OCI-LY1 (cell line): ENCODE data around the gene MTX1.

Source experiments
- H2AFZ ChIP-seq: fragments of 200-600 bp; sonication (generic), shearing (Covaris generic); 2 replicates; pipeline ENCODE4 v1.6.0; 2014; ENCODE audit warnings: antibody characterized with exemption, mild to moderate bottlenecking, low read length
- H3F3A ChIP-seq: fragments of 200-600 bp; sonication (generic), shearing (Covaris generic); 2 replicates; pipeline ENCODE4 v1.6.0; 2014; ENCODE audit warnings: mild to moderate bottlenecking, antibody characterized with exemption, low read length, moderate library complexity; ENCODE audit not compliant: insufficient read depth
- H3K27ac ChIP-seq: fragments of 200-600 bp; sonication (generic); 2 replicates; pipeline ENCODE4 v1.5.1; 2014; ENCODE audit warnings: low read length, mixed run types, mild to moderate bottlenecking, low read depth; ENCODE audit not compliant: poor library complexity, severe bottlenecking
- H3K27me3 ChIP-seq: fragments of 200-600 bp; sonication (generic); 2 replicates; pipeline ENCODE4 v1.6.0; 2014; ENCODE audit warnings: antibody characterized with exemption, mild to moderate bottlenecking, low read length, moderate library complexity; ENCODE audit not compliant: insufficient read depth
- H3K36me3 ChIP-seq: fragments of 200-600 bp; sonication (generic); 2 replicates; pipeline ENCODE4 v1.6.1; 2014; ENCODE audit warnings: mild to moderate bottlenecking, antibody characterized with exemption, low read length, moderate library complexity, mixed read lengths; ENCODE audit not compliant: insufficient read depth
- H3K4me1 ChIP-seq: fragments of 200-600 bp; sonication (generic); 2 replicates; pipeline ENCODE4 v1.5.1; 2014; ENCODE audit warnings: mild to moderate bottlenecking, low read length, moderate library complexity; ENCODE audit not compliant: insufficient read depth, severe bottlenecking
- H3K4me2 ChIP-seq: fragments of 200-600 bp; sonication (generic), shearing (Covaris generic); 2 replicates; pipeline ENCODE4 v1.6.1; 2014; ENCODE audit warnings: low read length
- H3K4me3 ChIP-seq: fragments of 200-600 bp; sonication (generic); 2 replicates; pipeline ENCODE4 v1.5.1; 2014; ENCODE audit warnings: low read length, low read depth, mild to moderate bottlenecking, mixed read lengths; ENCODE audit not compliant: poor library complexity, severe bottlenecking
- H3K79me2 ChIP-seq: fragments of 200-600 bp; shearing (Covaris generic); 2 replicates; pipeline ENCODE4 v1.6.1; 2016; ENCODE audit warnings: mixed run types, low read length, mixed read lengths; ENCODE audit not compliant: insufficient read depth
- H3K9ac ChIP-seq: fragments of 200-600 bp; sonication (generic), shearing (Covaris generic); 2 replicates; pipeline ENCODE4 v1.6.1; 2014; ENCODE audit warnings: mild to moderate bottlenecking, low read length, mixed read lengths
- H3K9me2 ChIP-seq: fragments of 200-600 bp; sonication (generic), shearing (Covaris generic); 2 replicates; pipeline ENCODE4 v1.6.1; 2014; ENCODE audit warnings: low read depth, mild to moderate bottlenecking, low read length, mixed read lengths
- H3K9me3 ChIP-seq: fragments of 200-600 bp; shearing (Covaris generic); 2 replicates; pipeline ENCODE4 v1.6.1; 2014; ENCODE audit warnings: low read length, mixed read lengths
- H4K20me1 ChIP-seq: fragments of 200-600 bp; sonication (generic), shearing (Covaris generic); 2 replicates; pipeline ENCODE4 v1.6.0; 2016; ENCODE audit warnings: mild to moderate bottlenecking, low read length; ENCODE audit not compliant: insufficient read depth
- CTCF ChIP-seq: fragments of 200-600 bp; sonication (generic), shearing (Covaris generic); IDR thresholded peaks from 2 replicates; pipeline ENCODE4 v1.5.1; 2017; ENCODE audit warnings: mild to moderate bottlenecking, antibody characterized with exemption, low read length, moderate library complexity, mixed read lengths
- EZH2 ChIP-seq: fragments of 200-600 bp; sonication (generic), shearing (Covaris generic); IDR thresholded peaks from 2 replicates; pipeline ENCODE4 v1.8.0; 2017; ENCODE audit warnings: borderline replicate concordance, mixed run types, mild to moderate bottlenecking, antibody characterized with exemption, low read length, moderate library complexity, mixed read lengths

The MTX1 gene

DNA sequence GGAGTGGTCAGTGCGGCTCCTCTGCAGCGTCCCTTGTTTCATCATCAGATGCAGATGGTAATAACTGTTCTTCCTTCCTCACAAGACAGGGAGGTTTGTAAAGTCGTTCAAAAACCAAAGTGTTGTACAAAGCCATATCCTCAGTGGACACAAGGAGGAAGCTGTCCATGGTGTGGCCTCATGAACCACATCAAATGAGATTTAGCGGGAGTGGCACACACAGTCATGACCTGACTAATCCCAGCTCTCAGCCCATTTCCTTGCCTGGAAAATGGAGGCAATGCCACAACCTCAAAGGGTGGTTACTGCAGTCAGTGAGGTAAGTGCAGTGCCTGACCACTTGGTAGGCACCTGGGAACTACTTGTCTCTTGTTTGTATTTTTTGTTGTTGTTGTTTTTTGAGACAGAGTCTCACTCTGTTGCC is 33.4 kb downstream of the MTX1 start:
- TF ChIP-seq EZH2 = no peak
- no peak for TF ChIP-seq CTCF

GRCh38 chr1:155242805-155243358 is 34.4 kb downstream of the MTX1 start:
- H3F3A ChIP-seq = peaks cover 6% of the 10 kb centered on the region; the same call in 1 of the 2 replicates
- peak overlapping the region; percentile 80 for H3K27ac ChIP-seq
- peaks cover 45% of the 10 kb centered on the region for H3K4me1 ChIP-seq
- 0 out of 2 replicates have a peak, but pooled peaks cover 5% of the 10 kb centered on the region for H3K36me3 ChIP-seq
- TF ChIP-seq EZH2 (no peak), CTCF (no peak)
- no peaks in the 10 kb centered on the region for H3K9me2 ChIP-seq
- H3K9me3 ChIP-seq = no peaks in the 10 kb centered on the region
- H3K4me2 ChIP-seq = peak overlapping the region; percentile 79
- peak overlapping the region; percentile 76 for H3K9ac ChIP-seq
- no peaks in the 10 kb centered on the region for H4K20me1 ChIP-seq
- peak overlapping the region; percentile 75 for H3K4me3 ChIP-seq
- no peaks in the 10 kb centered on the region for H3K27me3 ChIP-seq
- no peak overlapping the region for H2AFZ ChIP-seq
- H3K79me2 ChIP-seq = no peaks in the 10 kb centered on the region

More for the DNA sequence above, 33.4 kb downstream of the MTX1 start:
- H2AFZ ChIP-seq = no peak overlapping the region
- H3K4me1 ChIP-seq = peaks cover 44% of the 10 kb centered on the region
- H3K27ac ChIP-seq = peak overlapping the region; percentile 70
- H3K4me3 ChIP-seq = peak overlapping the region; percentile 60
- H3K9me3 ChIP-seq = no peaks in the 10 kb centered on the region
- H3K27me3 ChIP-seq = no peaks in the 10 kb centered on the region
- H3K79me2 ChIP-seq = no peaks in the 10 kb centered on the region
- H3K36me3 ChIP-seq = peaks cover 8% of the 10 kb centered on the region
- H3K9ac ChIP-seq = peak overlapping the region; percentile 36; the same call in 1 of the 2 replicates
- H4K20me1 ChIP-seq = no peaks in the 10 kb centered on the region
- H3K4me2 ChIP-seq = peak overlapping the region; percentile 76
- H3K9me2 ChIP-seq = no peaks in the 10 kb centered on the region
- H3F3A ChIP-seq = peaks cover 3% of the 10 kb centered on the region; the same call in 1 of the 2 replicates

- H3K79me2 ChIP-seq = no peaks in the 10 kb centered on the region
- H3K9ac ChIP-seq = peak overlapping the region; percentile 76
- 0 out of 2 replicates have a peak, but pooled peaks cover 1% of the 10 kb centered on the region for H3K36me3 ChIP-seq
- H3K4me2 ChIP-seq = peak overlapping the region; percentile 79
- H2AFZ ChIP-seq = no peak overlapping the region
- H3K27me3 ChIP-seq = no peaks in the 10 kb centered on the region
- H3K9me3 ChIP-seq = no peaks in the 10 kb centered on the region
- H3K27ac ChIP-seq = peak overlapping the region; percentile 80
- H4K20me1 ChIP-seq = no peaks in the 10 kb centered on the region
- peak overlapping the region; percentile 75 for H3K4me3 ChIP-seq
- TF ChIP-seq EZH2 (no peak), CTCF (no peak)
- H3K4me1 ChIP-seq = peaks cover 55% of the 10 kb centered on the region
- H3F3A ChIP-seq = peaks cover 6% of the 10 kb centered on the region; the same call in 1 of the 2 replicates
- H3K9me2 ChIP-seq = no peaks in the 10 kb centered on the region
Observed at GRCh38 chr1:155244368-155245162, 36.1 kb downstream of the MTX1 start.
